Coronary artery (tissue), 2 donors: ENCODE measurements around the gene MMP7.

ENCODE experiments used
- DNase-seq: peaks from one replicate; pipeline ENCODE4 v3.0.0-alpha.2; 2017; ENCODE audit warnings: low spot score
- H3K27ac ChIP-seq, 2 donors: fragments of 200-600 bp; sonication (generic); one replicate each; pipeline ENCODE4 v1.5.1; 2016 to 2019
- H3K4me3 ChIP-seq: fragments of 200-600 bp; sonication (generic); 2 replicates; pipeline ENCODE4 v1.5.1; 2016; ENCODE audit warnings: mild to moderate bottlenecking, moderate library complexity
- CTCF ChIP-seq: fragments of 200-600 bp; sonication (generic); IDR thresholded peaks from one replicate; pipeline ENCODE4 v1.5.1; 2019; ENCODE audit warnings: antibody characterized with exemption

The MMP7 gene

GRCh38 chr11:102499931-102500330 is 30.6 kb downstream of the MMP7 start:
- Histone ChIP-seq H3K4me3 (no peak overlapping the region), H3K27ac (no peak overlapping the region)
- TF ChIP-seq CTCF: no peak
- DNase-seq: no peak

- DNase-seq: no peak
These were observed 31.4 kb downstream of the MMP7 start for GRCh38 chr11:102499151-102499550.

GRCh38 chr11:102497061-102497460 is 33.5 kb downstream of the MMP7 start:
- Histone ChIP-seq H3K4me3 (no peak overlapping the region), H3K27ac (no peak overlapping the region)
- no peak for TF ChIP-seq CTCF
- no peak for DNase-seq

More at GRCh38 chr11:102499151-102499550, 31.4 kb downstream of the MMP7 start:
- Histone ChIP-seq H3K27ac (no peak overlapping the region), H3K4me3 (no peak overlapping the region)
- no peak for TF ChIP-seq CTCF

DNA sequence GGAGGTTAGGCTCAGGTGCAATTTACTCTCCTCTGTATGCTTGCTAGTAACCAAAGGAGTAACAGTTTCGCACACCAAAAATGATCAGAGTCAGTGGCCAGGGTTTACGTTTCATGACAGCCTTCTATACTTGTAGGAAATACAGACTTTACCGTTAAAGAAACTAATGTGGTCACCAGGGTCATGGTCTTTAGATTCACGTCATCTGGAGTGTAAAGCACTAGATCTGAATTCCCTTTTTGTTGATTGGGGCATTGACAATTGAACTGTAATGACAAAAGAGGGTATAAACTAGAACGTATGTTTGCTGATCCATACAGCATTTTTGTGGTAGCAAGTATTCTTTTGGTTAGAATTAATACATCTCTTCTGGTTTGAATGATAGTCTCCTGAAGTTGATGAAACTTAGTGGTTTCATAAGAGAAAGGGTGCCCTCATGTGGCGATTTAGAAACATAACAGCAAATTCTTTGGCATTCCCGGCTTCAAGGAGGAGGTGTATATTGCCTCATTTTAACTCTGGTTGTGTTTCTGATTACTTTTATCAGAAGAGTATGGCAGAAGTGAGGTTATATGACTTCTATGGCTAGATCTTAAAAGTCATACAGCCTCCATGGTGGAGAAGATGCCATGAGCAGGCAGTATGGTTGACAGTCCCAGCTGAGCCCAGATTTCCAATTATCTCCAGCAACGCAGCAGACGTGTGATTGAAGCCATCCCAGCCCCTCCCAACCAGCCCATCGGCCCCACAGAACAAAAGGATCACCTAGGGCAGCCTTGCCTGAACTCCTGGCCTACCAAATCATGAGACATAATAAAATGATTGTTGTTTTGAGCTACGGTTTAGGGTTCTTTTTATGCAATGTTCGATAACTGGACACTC is 35.1 kb downstream of the MMP7 start:
- Histone ChIP-seq H3K4me3 (peak overlapping the region; percentile 25), H3K27ac (no peak overlapping the region)
- DNase-seq: no peak
- TF ChIP-seq CTCF: no peak

DNA sequence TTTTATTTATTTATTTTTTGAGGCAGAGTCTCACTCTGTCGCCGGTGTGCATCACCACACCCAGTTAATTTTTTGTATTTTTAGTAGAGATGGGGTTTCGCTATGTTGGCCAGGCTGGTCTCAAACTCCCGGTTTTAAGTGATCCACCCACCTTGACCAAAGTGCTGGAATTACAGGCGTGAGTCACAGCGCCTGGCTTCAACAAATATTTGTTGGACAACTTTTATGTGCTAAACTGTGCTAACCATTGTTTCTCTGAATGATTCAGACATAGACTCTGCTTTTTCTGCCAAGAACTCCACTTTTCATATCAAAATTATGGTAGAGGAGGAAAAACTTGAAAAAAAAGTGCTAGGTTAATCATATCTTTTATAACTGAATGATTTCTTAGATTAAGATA is 36.3 kb downstream of the MMP7 start:
- no peak for DNase-seq
- Histone ChIP-seq H3K27ac (no peak overlapping the region), H3K4me3 (no peak overlapping the region)
- no peak for TF ChIP-seq CTCF

- no peak for DNase-seq
- TF ChIP-seq CTCF: no peak
- H3K4me3 ChIP-seq: no peak overlapping the region
- H3K27ac ChIP-seq: no peak overlapping the region
These were observed 37.0 kb downstream of the MMP7 start for GRCh38 chr11:102493524-102493923.

- Histone ChIP-seq H3K4me3 (no peak overlapping the region), H3K27ac (no peak overlapping the region)
- no peak for DNase-seq
- no peak for TF ChIP-seq CTCF
These were observed 38.6 kb downstream of the MMP7 start for GRCh38 chr11:102491969-102492368.
